Esophagus muscularis mucosa (tissue), 4 donors: ENCODE measurements around the gene PRCP.

Source experiments
- CTCF ChIP-seq, 3 experiments: fragments of 200-600 bp in 2 of 3; fragments of 450-650 bp in 1 of 3; sonication (generic) in 2 of 3; IDR thresholded peaks; one replicate each; pipeline ENCODE4 v1.5.1; 2017 to 2019; ENCODE audit warnings: antibody characterized with exemption in 3 of 3, mild to moderate bottlenecking in 2 of 3, moderate library complexity in 1 of 3
- EP300 ChIP-seq: sonication (generic); formaldehyde crosslinking; IDR thresholded peaks from one replicate; pipeline ENCODE4 v1.6.1; 2017; ENCODE audit warnings: antibody characterized with exemption
- POLR2A ChIP-seq: fragments of 450-650 bp; IDR thresholded peaks from one replicate; pipeline ENCODE4 v1.6.1; 2017; ENCODE audit warnings: antibody characterized with exemption, moderate library complexity, mild to moderate bottlenecking, low read depth

- TF ChIP-seq CTCF (IDR thresholded peaks at IDR 0.05) (no peak), EP300 (no peak), POLR2A (no peak)
Observed at GRCh38 chr11:82865841-82866240, 34.4 kb downstream of the PRCP start.
